Measurements from ENCODE around the gene SULT2B1. TPM values are rescaled to one million over a fixed set of nuclear protein-coding genes. Genes with fewer than 3 reads are reported as not detected.

The SULT2B1 gene
- total RNA-seq, 2 donors from 2014 or later, result not detected

- Histone ChIP-seq H3K4me1 (peaks cover 0 to 28% of the 10 kb centered on the region in 2 donors), H3K9me3 (no peaks in the 10 kb centered on the region), H3K36me3 (no peaks in the 10 kb centered on the region), H3K4me3 (no peak overlapping the region), H3K27ac (no peak overlapping the region), H3K27me3 (peaks cover 0 to 9% of the 10 kb centered on the region in 2 donors)
- no peak for DNase-seq (ENCODE audit: low spot score)
- no peak for TF ChIP-seq CTCF (IDR thresholded peaks at IDR 0.05)
These were observed 42.3 kb upstream of the SULT2B1 start for GRCh38 chr19:48509467-48510194.

DNA sequence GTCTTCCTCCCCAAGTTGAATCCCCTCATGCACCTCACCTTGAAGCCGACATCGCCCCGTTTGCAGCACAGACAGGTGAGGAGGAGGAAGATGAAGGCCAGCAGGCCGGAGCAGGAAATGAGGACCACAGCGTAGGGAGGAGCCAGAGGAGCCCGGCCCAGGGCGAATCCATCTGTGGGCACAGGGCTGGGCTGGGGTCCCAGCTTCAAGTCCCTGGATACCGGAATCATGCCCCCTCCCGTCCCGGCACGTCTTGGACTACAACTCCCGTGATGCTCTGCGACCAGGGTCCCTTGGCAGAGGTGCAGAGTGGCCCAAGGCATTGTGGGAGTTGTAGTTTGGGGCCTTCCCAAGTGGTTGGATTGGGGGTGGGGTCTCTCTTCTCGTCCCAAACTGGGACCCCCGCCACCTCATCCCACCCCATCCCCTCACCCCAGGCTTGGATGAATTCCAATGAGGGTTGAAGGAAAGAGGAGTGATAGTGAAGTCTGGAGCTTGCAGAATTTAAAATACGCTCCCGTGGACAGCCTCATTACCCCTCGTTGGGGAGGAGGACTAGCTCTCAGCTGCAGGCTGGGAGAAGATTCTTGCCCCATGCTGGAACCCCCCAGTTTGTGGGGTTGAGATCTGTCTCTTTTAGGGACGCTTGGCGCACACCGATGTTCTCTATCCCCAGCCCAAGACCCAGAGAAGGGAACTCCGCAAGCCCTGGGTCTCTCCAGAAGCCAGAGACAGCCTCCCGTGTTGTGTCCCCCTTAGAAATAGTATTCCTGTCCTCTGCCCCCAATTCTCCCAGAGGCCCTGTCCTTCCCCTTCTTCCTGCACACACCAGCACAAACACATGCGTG lies 41.3 kb upstream of the SULT2B1 start:
- Histone ChIP-seq H3K4me1 (peaks cover 0 to 28% of the 10 kb centered on the region in 2 donors), H3K27me3 (peaks cover 0 to 9% of the 10 kb centered on the region in 2 donors), H3K9me3 (no peaks in the 10 kb centered on the region), H3K27ac (peak overlapping the region in 1 of 2 donors; percentile 32), H3K4me3 (peak overlapping the region; percentile 17 to 35), H3K36me3 (no peaks in the 10 kb centered on the region)
- DNase-seq (ENCODE audit: low spot score), result peak; percentile 66
- TF ChIP-seq CTCF (IDR thresholded peaks at IDR 0.05), result no peak

- TF ChIP-seq CTCF (IDR thresholded peaks at IDR 0.05), result no peak
- peak overlapping the region; percentile 6 to 35 for H3K4me3 ChIP-seq
These were observed 40.6 kb upstream of the SULT2B1 start for GRCh38 chr19:48511321-48511731.

DNA sequence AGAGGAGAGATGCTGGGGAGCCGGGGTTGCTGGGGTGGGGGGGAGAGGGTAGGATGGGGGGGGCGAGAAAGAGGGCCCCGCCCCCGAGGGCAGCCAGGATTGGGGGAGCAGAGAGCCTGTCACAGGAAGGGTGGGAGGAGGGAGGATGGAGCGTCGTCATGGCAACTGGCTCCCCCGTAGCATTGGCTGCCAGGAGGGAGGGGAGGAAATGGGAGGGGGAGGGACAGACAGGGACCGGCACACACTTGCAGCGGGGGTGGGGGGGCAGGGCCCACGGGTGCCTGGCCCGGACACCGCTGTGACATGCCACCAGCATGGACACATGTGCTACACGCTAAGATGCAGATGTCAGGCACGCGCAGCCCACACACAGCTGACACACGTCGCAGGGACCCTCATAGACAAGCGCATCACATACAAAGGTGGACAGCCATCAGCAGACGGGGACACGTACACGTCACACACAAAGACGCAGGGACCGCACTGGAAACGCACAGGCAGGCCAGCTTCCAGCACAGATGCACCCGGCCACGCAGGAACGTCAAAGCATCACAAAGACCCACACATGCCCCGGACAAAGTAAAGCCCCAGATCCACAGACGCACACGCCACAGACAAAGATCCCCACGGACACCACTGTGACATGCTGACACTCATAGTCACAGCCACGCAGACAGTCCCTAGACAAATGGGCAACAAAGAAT lies 40.0 kb upstream of the SULT2B1 start, which contains the start of gene LMTK3:
Gene LMTK3 (minus strand): TSS at position 36 of the 704 bp plus-strand sequence. CDS start 259 bp downstream, outside the sequence.
- H3K27ac ChIP-seq, result peak within 1 kb of the TSS in 1 of 2 donors; percentile 32
- H3K27me3 ChIP-seq, result peaks cover 0 to 9% of the 10 kb centered on the region in 2 donors
- peak within 1 kb of the TSS; percentile 17 to 35 for H3K4me3 ChIP-seq
- H3K36me3 ChIP-seq, result no peaks in the 10 kb centered on the region
- peaks cover 0 to 28% of the 10 kb centered on the region in 2 donors for H3K4me1 ChIP-seq
- TF ChIP-seq CTCF (IDR thresholded peaks at IDR 0.05), result no peak
- no peaks in the 10 kb centered on the region for H3K9me3 ChIP-seq
- no peak for DNase-seq (ENCODE audit: low spot score)

More at GRCh38 chr19:48511321-48511731, 40.6 kb upstream of the SULT2B1 start:
- DNase-seq (ENCODE audit: low spot score), result no peak
- peak overlapping the region in 1 of 2 donors; percentile 32 for H3K27ac ChIP-seq
- H3K9me3 ChIP-seq, result no peaks in the 10 kb centered on the region
- peaks cover 0 to 28% of the 10 kb centered on the region in 2 donors for H3K4me1 ChIP-seq
- H3K36me3 ChIP-seq, result no peaks in the 10 kb centered on the region
- H3K27me3 ChIP-seq, result peaks cover 0 to 9% of the 10 kb centered on the region in 2 donors

GRCh38 chr19:48512504-48513288 lies 39.3 kb upstream of the SULT2B1 start:
- Histone ChIP-seq H3K27me3 (peaks cover 0 to 9% of the 10 kb centered on the region in 2 donors), H3K27ac (no peak overlapping the region), H3K9me3 (no peaks in the 10 kb centered on the region), H3K4me1 (peaks cover 0 to 28% of the 10 kb centered on the region in 2 donors), H3K36me3 (no peaks in the 10 kb centered on the region), H3K4me3 (peak overlapping the region in 1 of 2 donors; percentile 69)
- TF ChIP-seq CTCF (IDR thresholded peaks at IDR 0.05), result no peak
- DNase-seq (ENCODE audit: low spot score), result no peak
